ENCODE data around the gene CTXND1. TPM values are rescaled to one million over a fixed set of nuclear protein-coding genes. Genes with fewer than 3 reads are reported as not detected.

Gene CTXND1
- total RNA-seq, 1 experiment from 2014 or later: not detected

DNA sequence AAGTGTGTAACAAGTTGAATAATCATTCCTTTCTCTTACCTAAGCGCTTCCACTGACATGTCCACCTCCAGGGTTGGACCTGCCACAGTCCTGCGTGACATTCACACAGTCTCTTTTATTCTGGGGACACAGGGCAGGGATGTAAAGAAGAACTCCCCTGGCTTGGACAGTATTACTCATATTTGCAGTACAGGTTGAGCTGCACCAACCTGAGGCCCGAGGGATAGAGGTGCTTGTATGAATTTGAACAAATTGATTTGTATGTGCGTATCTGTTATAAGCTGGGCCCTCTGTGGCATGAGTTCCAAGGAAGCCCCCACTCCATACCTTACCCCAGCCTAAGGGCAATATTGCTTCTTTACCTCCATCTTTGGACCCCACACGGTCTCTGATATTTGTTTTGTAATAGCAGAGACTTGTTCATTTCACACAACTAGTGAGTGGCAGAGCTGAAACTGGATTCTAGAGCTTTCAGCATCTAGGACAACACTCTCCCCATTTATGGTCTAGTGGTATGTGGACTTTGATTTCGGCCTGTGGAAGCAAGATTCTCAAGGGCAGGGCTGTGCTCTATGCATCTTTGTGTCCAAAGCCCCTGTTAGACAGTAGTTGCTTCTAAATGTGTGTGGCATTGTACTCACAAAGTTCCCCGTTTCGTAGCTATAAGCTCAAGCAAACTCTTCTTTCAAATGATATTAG, 60.0 kb downstream of the CTXND1 start:
- no peak for DNase-seq (ENCODE audit: low read depth)

DNA sequence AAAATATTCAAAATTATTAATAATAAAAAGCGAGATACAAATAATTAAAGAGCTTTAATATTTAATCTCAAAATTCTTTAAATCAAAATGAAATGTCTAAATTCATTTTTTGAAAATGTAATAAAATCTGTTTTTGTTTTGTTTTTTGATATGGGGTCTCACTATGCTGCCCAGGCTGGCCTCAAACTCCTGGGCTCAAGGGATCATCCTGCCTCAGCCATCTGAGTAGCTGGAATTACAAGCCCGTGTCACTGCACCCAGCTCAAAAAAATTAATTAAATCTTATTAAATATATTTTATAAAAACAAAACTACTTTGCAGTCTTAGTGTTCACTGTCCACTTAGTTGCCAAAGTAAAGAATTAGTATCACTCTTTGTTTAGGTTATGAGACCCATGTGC, 60.8 kb downstream of the CTXND1 start:
- in situ Hi-C loops (cut with HindIII; ENCODE audit: low pct_unique_long_range_greater_than_20kb, low sequenced_read_pairs): no loop called here
- DNase-seq (ENCODE audit: low read depth): no peak

More for the DNA sequence above, 60.0 kb downstream of the CTXND1 start:
- in situ Hi-C loops (cut with HindIII; ENCODE audit: low pct_unique_long_range_greater_than_20kb, low sequenced_read_pairs): no loop called here

DNA sequence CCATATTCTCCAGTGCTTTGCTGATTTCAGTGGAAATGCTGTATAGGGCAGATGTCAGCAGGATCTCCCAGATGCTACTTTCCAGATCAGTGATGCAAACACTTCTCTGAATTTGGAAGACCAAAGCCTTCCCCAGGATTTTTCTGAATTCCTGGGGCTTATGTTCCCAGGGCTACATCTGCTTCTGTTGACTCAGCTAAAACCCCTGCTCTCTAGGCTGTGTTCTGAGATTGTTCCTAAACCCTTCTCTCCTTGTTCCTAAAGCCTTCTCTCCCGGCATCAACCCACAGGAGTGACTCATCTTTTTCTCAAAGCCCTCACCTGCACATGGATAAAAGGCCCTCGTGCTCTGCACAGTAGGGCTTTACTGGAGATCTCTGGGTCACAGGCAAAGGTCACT, 63.8 kb downstream of the CTXND1 start:
- in situ Hi-C loops (cut with HindIII; ENCODE audit: low pct_unique_long_range_greater_than_20kb, low sequenced_read_pairs): no loop called here
- DNase-seq (ENCODE audit: low read depth): no peak

DNA sequence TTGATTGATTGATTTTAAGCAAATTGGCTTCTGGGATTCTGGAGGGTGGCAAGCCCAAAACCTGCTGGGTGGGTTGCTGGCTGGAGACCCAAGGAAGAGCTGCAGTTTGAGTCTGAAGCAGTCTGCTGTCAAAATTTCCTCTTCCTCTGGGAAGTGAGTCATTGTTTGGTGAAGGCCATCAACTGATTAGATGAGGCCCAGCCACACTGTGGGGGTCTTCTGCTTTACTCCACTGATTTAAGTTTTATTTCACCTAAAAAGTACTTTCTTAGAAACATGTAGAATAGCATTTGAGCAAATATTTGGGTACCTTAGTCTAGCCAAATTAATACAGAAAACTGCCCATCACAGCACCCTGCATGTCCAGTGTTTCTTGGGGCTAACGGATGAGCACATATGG, 65.4 kb downstream of the CTXND1 start:
- DNase-seq (ENCODE audit: low read depth): no peak
- in situ Hi-C loops (cut with HindIII; ENCODE audit: low pct_unique_long_range_greater_than_20kb, low sequenced_read_pairs): no loop called here

DNA sequence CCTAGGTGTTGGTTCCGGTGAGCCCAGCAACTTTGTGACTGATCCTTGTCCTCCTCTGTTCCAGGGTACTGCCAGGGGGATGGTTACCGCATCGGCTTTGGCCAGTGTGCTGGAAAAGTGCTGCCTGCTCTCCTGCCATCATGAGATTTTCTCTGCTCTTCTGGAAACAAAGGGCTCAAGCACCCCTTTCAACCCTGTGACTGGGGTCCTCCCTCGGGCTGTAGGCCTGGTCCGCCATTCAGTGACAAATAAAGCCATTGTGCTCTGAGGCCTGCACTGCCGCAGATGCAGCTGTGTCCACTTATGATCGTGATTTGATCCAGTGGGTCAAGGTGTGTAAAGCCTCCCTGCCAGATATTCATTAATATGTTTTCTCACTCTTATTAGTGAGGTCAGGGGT, 65.9 kb downstream of the CTXND1 start:
- no peak for DNase-seq (ENCODE audit: low read depth)
- in situ Hi-C loops (cut with HindIII; ENCODE audit: low pct_unique_long_range_greater_than_20kb, low sequenced_read_pairs): no loop called here

DNA sequence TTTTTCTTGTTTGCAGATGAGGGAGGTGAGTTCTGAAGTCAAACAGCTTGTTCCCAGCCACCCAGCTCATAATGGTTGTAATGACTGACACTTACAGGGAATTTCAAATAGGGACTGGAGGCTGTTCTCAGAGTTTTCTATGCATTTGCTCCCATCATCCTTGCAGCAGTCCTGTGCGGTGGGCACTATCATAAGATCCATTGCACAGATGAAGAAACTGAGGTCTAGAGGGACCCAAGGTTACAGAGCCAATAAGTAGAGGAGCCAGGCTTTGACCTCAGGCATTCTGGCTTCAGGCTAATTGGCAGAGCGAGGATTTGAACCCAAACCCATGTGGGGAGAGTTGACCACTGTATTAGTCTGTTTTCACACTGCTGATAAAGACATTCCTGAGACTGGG, 66.9 kb downstream of the CTXND1 start:
- no peak for DNase-seq (ENCODE audit: low read depth)

DNA sequence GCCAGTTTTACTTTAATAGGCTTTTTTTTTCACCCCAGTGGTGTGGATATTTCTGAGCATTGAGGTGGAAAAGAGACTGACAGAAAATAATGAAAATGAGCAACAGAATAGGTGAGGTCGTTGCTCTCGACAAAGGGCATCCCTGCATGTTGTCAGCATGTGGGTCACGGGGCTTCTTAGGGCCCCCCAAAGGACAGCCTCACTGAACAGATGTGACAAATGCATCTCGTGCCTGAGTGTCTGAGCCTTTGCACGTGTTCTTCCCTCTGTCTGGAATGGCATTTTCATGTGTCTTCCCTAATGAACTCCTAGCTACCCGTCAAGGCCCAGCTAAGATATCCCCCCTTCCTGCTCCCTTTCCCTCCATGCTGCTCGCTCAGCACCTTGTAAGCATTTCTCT, 67.5 kb downstream of the CTXND1 start:
- DNase-seq (ENCODE audit: low read depth): no peak
- in situ Hi-C loops (cut with HindIII; ENCODE audit: low pct_unique_long_range_greater_than_20kb, low sequenced_read_pairs): no loop called here

More for the DNA sequence above, 66.9 kb downstream of the CTXND1 start:
- in situ Hi-C loops (cut with HindIII; ENCODE audit: low pct_unique_long_range_greater_than_20kb, low sequenced_read_pairs): no loop called here

DNA sequence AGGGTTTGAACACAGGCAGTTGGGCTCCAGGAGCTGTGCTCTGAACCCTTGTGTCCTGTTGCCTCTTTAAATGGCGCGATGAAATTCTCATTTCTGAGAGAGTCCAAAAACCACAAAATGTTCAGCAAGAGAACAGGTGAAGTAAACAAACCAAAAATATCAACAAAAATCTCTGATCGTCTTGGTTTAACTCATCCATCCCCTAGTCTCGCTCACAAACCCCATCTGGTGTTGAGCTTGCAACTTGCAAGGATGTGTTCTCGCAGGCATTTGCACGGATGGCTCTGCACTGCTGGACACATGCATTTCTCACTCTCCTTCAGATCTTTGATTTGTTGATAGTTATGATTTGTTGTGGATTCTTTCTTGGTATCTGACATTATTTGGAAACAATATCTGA, 68.1 kb downstream of the CTXND1 start:
- in situ Hi-C loops (cut with HindIII; ENCODE audit: low pct_unique_long_range_greater_than_20kb, low sequenced_read_pairs): no loop called here
- DNase-seq (ENCODE audit: low read depth): no peak

DNA sequence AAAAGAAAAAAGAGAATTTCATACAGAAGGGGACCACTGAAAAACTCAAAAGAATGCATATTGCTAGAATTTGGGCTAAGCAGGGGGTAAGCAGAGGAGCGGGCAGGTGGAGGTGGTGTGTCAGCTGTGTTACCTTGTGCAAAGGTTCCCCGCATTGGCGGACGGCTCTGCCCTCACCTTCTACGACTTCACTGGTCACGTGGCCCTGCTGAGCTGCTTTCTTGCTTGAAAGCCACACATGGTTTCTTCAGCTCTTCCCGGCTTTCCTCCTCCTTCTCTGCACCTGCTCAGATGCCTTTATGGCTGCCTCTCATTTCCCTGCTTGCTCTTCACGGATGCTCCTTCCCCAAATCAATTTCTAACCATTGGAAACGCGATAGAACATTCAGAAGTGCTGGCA, 68.7 kb downstream of the CTXND1 start:
- no peak for DNase-seq (ENCODE audit: low read depth)
- in situ Hi-C loops (cut with HindIII; ENCODE audit: low pct_unique_long_range_greater_than_20kb, low sequenced_read_pairs): no loop called here

DNA sequence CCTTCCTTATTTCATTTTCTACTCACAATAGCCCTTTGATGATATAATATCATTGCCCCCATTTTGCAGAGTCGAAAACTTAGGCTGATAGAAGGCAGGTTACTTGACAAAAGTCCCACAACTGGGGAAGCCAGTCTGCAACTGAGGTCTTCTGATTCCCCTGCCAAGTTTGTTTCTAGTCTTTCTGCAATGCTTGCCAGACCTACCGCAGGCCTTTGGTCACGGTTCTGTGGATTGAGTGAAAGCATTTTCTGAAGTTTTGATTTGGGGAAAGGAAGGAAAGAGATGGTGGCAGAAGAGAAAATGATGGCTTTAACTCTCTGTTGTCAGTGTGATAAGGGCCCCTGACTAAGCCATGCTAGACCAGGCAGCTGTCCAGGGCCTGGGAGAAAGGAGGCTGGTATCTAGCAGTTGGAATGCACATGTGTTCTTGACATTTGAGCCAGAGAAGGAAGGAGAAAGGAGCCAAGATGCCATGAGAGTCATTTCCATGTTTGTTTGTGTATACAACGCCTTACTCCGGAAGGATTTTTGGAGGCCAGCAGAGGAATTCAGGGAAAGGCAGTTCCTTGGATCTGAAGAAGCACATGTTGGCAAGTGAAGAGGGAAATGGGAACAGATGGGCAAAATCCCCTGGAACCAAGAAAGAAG, 69.3 kb downstream of the CTXND1 start:
- DNase-seq (ENCODE audit: low read depth): no peak
- in situ Hi-C loops (cut with HindIII; ENCODE audit: low pct_unique_long_range_greater_than_20kb, low sequenced_read_pairs): no loop called here

DNA sequence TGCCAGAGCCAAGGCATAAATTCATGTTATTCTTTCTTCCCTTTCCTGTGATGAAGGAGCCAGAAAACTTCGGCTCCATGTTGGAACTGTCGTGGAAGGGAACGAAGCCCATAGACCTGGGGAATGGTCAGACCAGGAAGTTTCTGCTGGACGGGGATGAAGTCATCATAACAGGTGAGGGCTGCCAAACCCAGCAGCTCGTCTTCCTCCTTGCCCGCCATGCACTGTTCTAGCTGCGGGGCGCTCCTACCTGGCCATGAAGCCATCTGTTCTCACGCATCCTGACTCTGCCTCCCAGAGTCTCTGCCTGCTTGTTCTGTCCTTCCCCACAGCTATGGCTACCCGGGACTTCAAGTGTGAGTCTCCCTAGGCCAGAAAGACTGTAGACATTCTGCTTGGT, 71.0 kb downstream of the CTXND1 start:
- no peak for DNase-seq (ENCODE audit: low read depth)
- in situ Hi-C loops (cut with HindIII; ENCODE audit: low pct_unique_long_range_greater_than_20kb, low sequenced_read_pairs): no loop called here

DNA sequence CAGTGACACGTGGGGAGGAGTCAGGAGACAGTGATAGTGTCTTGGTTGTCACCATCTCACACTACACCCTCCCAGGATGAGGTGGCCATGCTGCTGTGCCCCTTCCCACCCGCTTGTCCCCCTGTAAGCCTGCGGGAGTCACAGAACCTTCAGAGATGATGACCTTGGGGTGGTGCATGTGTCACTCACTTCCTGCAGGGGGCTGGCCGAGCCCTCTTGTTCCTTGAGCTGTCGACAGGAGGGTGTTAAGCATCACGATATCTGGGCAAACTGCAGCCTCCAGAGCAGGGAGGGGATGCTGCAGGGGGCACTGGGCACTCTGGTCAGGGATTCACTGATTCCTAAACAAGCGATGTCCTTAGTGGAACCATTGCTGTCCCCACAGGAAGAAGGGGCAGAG, 71.5 kb downstream of the CTXND1 start:
- in situ Hi-C loops (cut with HindIII; ENCODE audit: low pct_unique_long_range_greater_than_20kb, low sequenced_read_pairs): no loop called here
- DNase-seq (ENCODE audit: low read depth): no peak

DNA sequence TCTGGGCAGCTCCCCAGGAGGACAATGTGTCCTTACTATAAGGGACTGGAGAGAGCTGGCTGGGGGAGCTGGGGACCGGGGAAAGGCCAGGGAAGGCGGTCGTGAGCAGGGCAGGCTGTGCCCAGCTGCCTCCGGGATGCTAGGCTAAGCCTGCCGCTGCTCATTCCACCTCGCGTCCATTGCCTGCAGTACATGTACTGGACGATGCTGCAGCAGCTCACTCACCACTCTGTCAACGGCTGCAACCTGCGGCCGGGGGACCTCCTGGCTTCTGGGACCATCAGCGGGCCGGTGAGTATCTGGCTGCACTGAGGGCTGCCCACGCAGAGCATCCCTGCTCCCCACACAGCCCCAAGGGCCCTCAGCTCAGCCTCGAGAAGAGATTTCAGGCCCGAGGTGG, 72.1 kb downstream of the CTXND1 start:
- no peak for DNase-seq (ENCODE audit: low read depth)
- in situ Hi-C loops (cut with HindIII; ENCODE audit: low pct_unique_long_range_greater_than_20kb, low sequenced_read_pairs): no loop called here

DNA sequence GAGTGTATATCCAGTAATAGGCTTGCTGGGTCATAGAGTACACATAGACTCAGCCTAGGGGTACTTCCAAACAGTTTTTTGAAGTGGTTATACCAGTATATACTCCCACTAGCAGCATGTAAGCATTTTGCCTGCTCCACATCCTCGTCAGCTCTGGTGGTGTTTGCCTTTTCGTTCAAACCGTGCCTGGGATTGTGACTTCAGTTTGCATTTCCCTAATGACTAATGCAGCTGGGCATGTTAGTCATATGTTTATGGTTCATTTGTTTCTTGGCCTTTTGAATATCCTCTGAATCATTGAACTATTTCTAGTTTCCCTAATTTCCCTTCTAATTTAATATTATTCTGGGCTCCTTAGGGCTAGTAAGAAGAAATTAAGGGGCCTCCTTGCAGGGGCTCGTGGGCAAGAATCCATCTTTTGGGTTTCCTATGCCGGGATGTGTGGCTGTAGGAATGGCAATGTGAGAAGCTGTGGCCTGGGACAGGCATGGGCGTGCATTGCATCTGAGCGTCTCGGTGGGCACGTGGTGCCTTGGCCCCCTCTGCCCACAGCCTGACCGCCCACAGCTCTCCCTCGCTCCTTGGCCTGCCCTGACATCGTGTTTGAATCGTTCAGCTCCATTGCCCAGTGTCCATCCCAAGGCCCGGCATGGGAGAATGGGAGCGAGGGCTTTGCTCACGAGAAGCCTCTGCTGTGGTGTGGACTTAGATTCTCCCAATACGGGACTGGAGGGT, 72.8 kb downstream of the CTXND1 start:
- peak; percentile 90 for DNase-seq (ENCODE audit: low read depth)
- in situ Hi-C loops (cut with HindIII; ENCODE audit: low pct_unique_long_range_greater_than_20kb, low sequenced_read_pairs): no loop called here

DNA sequence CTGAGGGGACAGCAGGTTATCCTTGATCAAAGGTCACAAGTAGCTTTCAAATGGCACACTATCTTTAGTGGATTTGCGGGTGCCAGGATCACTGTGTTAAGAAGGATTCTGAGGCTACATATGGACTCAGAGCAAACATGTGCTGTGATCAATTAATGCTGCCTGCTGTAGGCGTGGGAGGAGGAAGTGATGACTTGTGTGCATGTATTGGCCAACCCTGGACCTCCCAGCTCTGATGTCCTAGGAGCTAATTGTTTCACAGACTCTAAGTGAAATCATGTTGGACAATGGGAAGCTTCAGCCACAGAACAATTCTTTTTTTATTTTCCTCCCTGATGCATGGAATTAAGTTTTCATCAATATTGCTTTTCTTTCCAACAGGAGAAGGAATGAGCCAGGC, 74.9 kb downstream of the CTXND1 start:
- in situ Hi-C loops (cut with HindIII; ENCODE audit: low pct_unique_long_range_greater_than_20kb, low sequenced_read_pairs): no loop called here
- no peak for DNase-seq (ENCODE audit: low read depth)

DNA sequence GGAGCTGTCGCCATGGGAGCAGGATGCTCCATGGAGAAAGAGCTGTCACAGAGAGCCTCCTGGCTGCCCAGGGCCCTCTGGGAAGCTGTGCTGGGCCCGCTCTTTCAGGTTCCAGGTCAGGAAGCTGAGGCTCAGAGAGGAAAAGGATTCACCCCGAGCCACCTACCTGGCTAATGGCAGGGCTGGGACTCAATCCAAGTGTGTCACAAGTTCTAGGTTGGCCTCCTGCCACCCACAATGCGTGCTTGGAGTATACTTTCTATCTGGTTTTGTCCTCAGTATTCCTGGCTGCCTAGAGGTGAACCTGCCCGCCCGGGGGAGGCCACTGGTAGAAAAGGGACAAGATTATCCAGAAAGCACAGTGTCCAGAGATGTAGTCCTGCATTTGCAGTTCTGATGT, 75.6 kb downstream of the CTXND1 start:
- in situ Hi-C loops (cut with HindIII; ENCODE audit: low pct_unique_long_range_greater_than_20kb, low sequenced_read_pairs): no loop called here
- no peak for DNase-seq (ENCODE audit: low read depth)

DNA sequence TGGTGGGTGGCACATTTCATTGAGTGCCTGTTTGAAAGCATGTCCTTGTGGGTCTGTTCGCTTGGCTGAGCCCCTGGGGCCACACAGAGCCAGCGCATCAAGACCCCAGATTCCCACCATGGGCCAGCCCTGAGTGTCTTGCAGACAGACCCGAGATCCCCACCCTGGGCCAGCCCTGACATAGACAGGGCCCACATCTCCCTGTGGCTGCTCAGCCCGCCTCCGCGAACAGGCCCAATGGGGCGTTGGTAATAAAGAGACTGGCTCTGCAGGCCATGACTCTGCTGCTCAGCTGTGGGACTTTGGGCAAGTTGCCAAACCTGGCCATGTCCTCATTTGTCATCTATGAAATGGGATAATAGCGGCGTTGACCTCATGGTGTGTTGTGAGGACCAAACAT, 76.6 kb downstream of the CTXND1 start:
- no peak for DNase-seq (ENCODE audit: low read depth)
- in situ Hi-C loops (cut with HindIII; ENCODE audit: low pct_unique_long_range_greater_than_20kb, low sequenced_read_pairs): no loop called here

DNA sequence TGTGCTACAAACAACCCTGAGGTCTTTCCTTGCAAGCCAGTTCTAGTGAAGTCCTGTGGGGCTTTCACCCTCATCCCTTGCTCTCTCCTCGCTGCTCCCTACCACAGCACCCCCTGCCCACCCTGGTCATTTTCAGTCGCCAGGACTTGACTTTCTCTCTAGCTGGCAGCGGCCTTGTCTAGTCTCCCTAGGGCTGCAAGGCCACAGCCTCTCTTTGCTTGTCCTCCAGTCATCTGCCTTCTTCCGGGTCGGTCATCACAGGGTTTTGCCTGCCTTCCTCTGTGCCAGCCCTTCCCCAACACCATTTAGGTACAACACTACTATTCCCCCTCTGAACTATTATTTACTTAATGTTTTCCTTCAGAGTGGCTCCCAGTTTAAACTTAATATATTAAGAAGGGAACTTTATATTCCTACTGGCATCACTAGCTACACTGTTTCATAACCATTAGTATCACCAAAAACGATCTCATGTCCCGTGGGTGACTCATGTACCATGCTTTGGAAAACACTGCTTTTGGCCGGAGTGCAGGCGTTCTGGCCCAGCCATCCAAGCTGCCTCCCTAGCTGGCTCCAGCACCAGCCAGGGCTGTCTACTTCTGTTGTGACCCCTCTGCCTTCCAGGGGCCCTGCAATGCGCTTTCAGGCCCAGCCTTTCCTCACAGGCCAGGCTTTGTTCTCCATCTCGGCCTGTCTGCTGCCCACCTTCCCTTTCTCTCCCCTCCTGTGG, 77.8 kb downstream of the CTXND1 start:
- in situ Hi-C loops (cut with HindIII; ENCODE audit: low pct_unique_long_range_greater_than_20kb, low sequenced_read_pairs): no loop called here
- DNase-seq (ENCODE audit: low read depth): no peak

Measured in Caki2 (cell line).